ENCODE measurements around the gene KRT5.

KRT5 gene

GRCh38 chr12:52537101-52537500 lies 16.9 kb upstream of the KRT5 start:
- DNase-seq (ENCODE audit: low spot score) (no peak), FAIRE-seq (no peak)

- FAIRE-seq (no peak), DNase-seq (ENCODE audit: low spot score) (no peak)
Measured at GRCh38 chr12:52535574-52535973, 15.4 kb upstream of the KRT5 start.

GRCh38 chr12:52534482-52534881 lies 14.3 kb upstream of the KRT5 start:
- FAIRE-seq (no peak), DNase-seq (ENCODE audit: low spot score) (no peak)

DNA sequence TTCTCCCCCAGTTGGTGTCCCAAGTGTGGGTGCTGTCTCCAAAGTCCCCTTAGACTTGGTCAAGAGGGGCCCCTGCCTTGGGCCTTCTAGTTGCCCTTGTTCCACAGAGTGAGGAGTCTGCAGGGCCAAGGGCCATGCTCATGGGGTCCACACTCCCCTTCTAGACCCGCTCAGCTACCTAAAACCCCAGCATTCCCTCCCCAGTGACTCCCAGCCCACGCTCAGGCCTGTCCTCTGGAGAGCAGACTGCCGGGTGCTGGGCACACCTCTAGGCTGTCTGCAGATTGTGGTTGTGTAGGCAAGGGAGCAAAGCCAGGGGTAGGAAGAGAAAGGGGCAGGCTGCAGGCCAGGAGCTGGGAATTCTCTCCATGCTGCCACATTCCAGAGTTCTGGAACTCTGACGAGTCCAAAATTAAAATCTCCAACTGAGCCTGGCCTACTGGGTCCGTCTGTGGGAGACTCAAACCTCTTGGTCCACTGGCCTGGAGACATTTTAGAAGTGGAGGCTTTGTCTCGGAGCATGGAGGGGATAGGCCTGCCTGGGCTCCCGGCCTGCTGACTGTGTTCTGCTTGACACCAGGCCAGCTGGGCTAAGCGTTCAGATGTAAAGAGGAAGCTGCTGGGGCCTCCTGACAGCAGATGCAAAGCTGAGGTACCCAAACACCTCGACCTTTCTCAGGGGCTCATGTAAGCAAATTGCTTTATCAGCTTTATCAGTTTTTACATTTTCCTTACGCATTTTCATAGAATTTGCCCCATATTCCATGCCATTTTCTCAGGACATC lies 13.7 kb upstream of the KRT5 start:
- no peak for FAIRE-seq
- DNase-seq (ENCODE audit: low spot score), result no peak

- DNase-seq (ENCODE audit: low spot score) (no peak), FAIRE-seq (no peak)
Measured at GRCh38 chr12:52532636-52533035, 12.4 kb upstream of the KRT5 start.

- DNase-seq (ENCODE audit: low spot score) (no peak), FAIRE-seq (no peak)
Measured at GRCh38 chr12:52531566-52532300, 11.5 kb upstream of the KRT5 start.

- no peak for FAIRE-seq
- no peak for DNase-seq (ENCODE audit: low spot score)
Measured at GRCh38 chr12:52530905-52531304, 10.7 kb upstream of the KRT5 start.

- FAIRE-seq, result no peak
- no peak for DNase-seq (ENCODE audit: low spot score)
Measured at GRCh38 chr12:52530366-52530765, 10.2 kb upstream of the KRT5 start.

GRCh38 chr12:52529846-52530245 lies 9.7 kb upstream of the KRT5 start:
- FAIRE-seq (no peak), DNase-seq (ENCODE audit: low spot score) (no peak)

GRCh38 chr12:52529417-52529816 lies 9.2 kb upstream of the KRT5 start:
- DNase-seq (ENCODE audit: low spot score) (no peak), FAIRE-seq (no peak)

- DNase-seq (ENCODE audit: low spot score), result no peak
- peak; percentile 53 for FAIRE-seq
Measured at GRCh38 chr12:52528641-52529143, 8.5 kb upstream of the KRT5 start.

DNA sequence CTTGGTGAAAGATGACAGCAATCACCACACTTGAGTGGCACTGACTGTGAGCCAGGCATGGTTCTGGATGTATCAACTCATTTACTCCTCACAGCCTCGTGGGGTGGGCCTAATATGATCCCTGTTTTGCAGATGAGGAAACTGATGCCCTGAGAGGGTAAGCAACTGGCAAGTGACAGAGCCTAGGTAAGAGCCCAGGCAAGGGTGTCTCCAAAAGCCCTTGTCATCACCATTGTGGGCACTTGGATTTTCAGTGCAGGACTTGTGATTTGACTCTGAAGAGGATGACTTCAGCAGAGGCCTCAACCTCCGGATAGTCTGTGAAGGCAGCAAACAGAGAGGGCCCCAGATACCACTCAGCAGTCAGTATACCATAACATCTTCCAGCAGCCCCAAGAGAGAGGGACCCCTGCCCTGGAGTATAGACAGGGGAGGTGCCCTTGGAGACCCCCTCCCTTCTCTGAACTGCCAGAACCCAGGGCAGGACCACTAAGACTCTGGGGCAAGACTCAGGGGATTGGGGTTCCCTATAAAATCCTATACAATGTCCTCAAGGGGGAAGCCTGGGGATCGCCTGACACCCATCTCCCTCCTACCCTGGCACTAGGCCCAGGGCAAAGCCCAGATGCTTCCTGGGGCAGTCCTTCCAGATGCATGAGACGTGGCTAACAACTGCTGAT lies 7.1 kb upstream of the KRT5 start:
- DNase-seq (ENCODE audit: low spot score) (no peak), FAIRE-seq (no peak)

DNA sequence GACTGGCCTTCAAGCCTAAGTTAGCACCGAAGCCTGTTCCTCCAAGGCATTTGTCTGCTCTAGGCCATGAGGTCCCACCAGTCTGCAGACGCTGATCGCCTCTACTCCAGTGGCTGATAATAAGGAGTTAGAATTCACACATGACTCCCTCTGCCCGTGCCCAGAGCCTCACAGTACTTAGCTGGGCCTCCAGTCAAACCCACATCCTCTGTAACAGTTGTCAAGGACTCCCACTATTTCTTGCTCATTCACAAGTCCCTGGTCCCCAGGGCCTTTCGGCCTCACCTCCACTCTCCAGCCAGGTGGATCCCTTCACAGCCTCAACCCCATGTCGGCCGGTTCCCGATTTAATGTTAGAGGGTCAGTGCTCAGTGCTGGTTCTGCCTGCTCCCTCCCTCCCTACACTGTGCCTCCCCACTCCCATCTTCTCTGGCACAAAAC lies 6.3 kb upstream of the KRT5 start:
- no peak for FAIRE-seq

DNA sequence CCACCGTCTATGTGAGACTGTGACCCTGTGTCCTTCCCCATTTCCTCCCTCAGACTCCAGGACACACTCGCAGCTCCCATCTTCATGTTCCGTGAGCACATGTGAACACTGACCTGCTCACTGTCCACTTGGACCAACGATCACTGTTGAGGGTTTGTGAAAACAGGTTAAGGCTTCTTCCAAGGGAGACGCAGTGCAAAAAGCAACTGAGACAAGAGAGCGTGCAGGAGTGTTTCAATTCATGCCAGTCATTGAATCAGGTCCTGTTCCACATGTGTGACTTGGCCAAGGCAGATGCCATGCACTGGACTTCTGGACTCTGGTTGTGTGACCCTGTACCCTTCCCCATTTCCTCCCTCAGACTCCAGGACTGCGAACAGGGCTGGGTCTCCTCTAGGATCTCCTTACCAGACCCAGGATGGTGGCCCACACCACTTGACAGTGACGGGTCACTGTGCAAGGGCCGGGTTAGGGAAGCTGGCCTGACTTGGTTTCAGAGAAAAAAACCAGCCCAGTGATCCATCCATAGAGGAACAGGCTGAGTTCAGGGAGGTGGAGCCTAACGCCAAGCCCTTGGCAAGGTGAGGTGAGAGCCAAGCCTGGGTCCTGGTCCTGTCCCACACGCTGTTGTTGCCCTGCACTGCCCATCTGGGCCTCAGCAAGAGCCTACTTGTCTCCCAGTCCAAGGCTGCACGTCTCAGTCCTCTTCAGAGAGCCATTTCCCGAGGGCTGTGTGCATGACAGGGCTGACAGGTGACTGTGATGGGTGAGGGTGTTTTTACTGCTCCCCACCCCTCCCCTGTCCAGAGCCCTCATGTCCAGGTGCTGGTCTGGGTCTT lies 5.7 kb upstream of the KRT5 start:
- no peak for DNase-seq (ENCODE audit: low spot score)
- FAIRE-seq, result no peak

More for the DNA sequence above, 6.3 kb upstream of the KRT5 start:
- DNase-seq (ENCODE audit: low spot score), result no peak

GRCh38 chr12:52524898-52525591 lies 4.9 kb upstream of the KRT5 start:
- no peak for DNase-seq (ENCODE audit: low spot score)
- no peak for FAIRE-seq

- FAIRE-seq (no peak), DNase-seq (ENCODE audit: low spot score) (no peak)
Measured at GRCh38 chr12:52524241-52524897, 4.2 kb upstream of the KRT5 start.

GRCh38 chr12:52523824-52524223 lies 3.6 kb upstream of the KRT5 start:
- FAIRE-seq, result no peak
- no peak for DNase-seq (ENCODE audit: low spot score)

DNA sequence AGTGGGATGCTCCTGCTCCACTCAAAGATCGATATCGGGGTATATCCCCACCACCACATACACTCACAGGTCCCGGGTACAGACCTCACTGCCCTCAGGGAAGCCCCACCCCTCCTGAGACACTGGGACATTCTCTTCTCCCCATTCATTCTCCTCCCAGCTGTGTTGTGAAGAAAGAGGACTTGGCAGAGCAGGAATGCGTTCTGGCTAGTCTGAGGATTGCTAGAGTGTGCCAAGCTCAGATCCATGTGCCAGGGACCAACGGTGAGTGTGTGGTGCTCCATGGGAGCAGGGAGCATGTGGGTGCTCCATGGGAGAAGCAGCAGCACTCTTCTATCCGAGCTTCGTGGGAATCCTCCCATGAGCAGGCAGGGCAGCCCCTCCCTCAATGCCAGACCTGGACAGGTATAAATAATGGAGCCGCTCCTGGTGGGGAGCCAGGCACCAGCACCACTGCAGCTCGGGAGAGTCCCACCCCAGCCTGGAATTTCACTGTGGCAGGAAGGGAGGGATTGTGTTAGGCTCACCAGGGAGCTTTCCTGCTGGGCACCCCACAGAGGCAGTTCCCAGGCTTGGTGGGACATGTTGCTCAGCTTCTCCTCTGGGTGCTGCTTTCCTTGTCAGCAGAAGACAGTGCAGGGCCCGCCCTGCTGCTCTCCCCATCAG lies 2.3 kb upstream of the KRT5 start:
- FAIRE-seq (no peak), DNase-seq (ENCODE audit: low spot score) (no peak)

DNA sequence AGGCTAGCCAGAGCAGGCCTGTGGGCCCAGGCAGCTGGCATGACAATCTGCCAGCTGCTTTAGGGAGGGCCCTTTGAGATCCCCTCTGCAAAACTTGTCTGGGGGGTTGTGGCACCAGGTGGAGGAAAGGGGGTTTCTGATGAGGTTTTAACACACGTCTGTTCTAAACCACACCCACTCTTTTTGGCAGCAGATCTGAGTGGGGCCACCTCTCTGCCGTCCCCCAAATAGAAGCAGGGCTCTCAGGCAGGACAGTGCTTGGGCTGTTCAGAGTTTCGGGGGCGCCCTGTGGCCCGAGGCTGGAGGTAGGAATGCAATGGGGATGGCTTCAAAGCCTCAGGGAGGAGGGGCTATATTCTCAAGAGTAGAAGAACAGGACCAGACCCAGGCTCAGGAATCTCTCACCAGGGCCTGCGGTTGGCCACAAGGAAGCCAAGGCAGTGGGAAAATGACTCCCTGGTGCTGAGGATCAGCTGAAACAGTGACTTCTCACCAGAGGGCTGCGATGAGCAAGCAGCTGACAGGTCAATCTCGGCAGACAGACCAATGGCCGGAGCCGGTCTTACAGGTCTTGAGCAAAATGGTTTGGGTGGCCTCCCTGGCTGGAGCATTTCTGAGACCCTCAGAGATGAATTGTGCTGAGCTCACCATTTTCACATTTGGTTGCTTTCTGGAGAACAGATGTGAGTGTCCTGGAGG lies 1.5 kb upstream of the KRT5 start:
- no peak for FAIRE-seq

More for the DNA sequence above, 1.5 kb upstream of the KRT5 start:
- no peak for DNase-seq (ENCODE audit: low spot score)
